ENCODE data around the gene IVD. TPM values are rescaled to one million over a fixed set of nuclear protein-coding genes. Genes with fewer than 3 reads are reported as not detected.

IVD gene
- total and polyA plus RNA-seq, 2 of the 8 experiments (the other 6 are each of a cell fraction or from before 2014, with no cell fraction given), result 55.2 to 78.8 TPM

- POLR2A ChIA-PET (ENCODE audit: partially characterized antibody), result interaction anchor here (0.8 to 8.8 kb wide), 16 partner anchors 9 to 130 kb away, joined by 3 to 77 read pairs (median 5); partner anchors contain the start of genes BAHD1, IVD and KNSTRN
- peaks cover 0 to 6% (median 3%) of the 10 kb centered on the region in 4 experiments; a peak in 4 of 7 replicates for H3K4me1 ChIP-seq (replicated peaks in 1 of 4; ENCODE audit: control insufficient read depth in 3 of 4, insufficient read depth in 4 of 4, low read length in 3 of 4)
- peak; percentile 76 for TF ChIP-seq MAX (IDR thresholded peaks at IDR 0.05)
- TF ChIP-seq ATF3 (IDR thresholded peaks at IDR 0.05; ENCODE audit: insufficient read depth, low read depth, low read length), result no peak
- no peak for TF ChIP-seq TCF12 (IDR thresholded peaks at IDR 0.05; ENCODE audit: low read depth, low read length)
- TF ChIP-seq CBX5 (IDR thresholded peaks at IDR 0.05; ENCODE audit: low read depth, low read length), result no peak
- TF ChIP-seq KDM5A (IDR thresholded peaks at IDR 0.05; ENCODE audit: low read length), result no peak
- TF ChIP-seq RXRA (IDR thresholded peaks at IDR 0.05; ENCODE audit: insufficient read depth, low read depth, low read length), result no peak
- TF ChIP-seq CTCF (IDR thresholded peaks at IDR 0.05; ENCODE audit: control extremely low read depth in 1 of 3, insufficient read depth in 1 of 3, low read depth in 1 of 3, low read length in 3 of 3), result peak; percentile 95 to 97 (median 96)
Observed at GRCh38 chr15:40421246-40422157, 15.9 kb downstream of the IVD start.

More at GRCh38 chr15:40421246-40422157, 15.9 kb downstream of the IVD start:
- H3K18ac ChIP-seq (ENCODE audit: extremely low read depth, low read length), result no peak overlapping the region; the same call in 1 of the 2 replicates
- H3K27me3 ChIP-seq (replicated peaks in 1 of 4; ENCODE audit: control insufficient read depth in 3 of 4, extremely low read depth in 1 of 4, insufficient read depth in 3 of 4, low read length in 3 of 4), result peaks cover 0 to 2% (median 0%) of the 10 kb centered on the region in 4 experiments; a peak in 1 of 7 replicates
- H3K4me2 ChIP-seq (ENCODE audit: insufficient read depth in 1 of 2, low read depth in 2 of 2, low read length in 2 of 2), result peak overlapping the region; percentile 0 to 73; a peak in 3 of 4 replicates
- H3K4me3 ChIP-seq (ENCODE audit: extremely low read depth in 1 of 4, insufficient read depth in 2 of 4, low read depth in 3 of 4, low read length in 4 of 4), result peak overlapping the region in 1 of 4 experiments; percentile 45; a peak in 3 of 8 replicates
- H3K27ac ChIP-seq (ENCODE audit: low read depth, low read length), result no peak overlapping the region
- no peak overlapping the region for H4K5ac ChIP-seq (ENCODE audit: insufficient read length, low read depth, low read length)
- H3K36me3 ChIP-seq (ENCODE audit: control insufficient read depth in 2 of 4, insufficient read depth in 4 of 4, low read length in 3 of 4), result peaks cover 0 to 16% (median 8%) of the 10 kb centered on the region in 4 experiments; a peak in 6 of 8 replicates
- FAIRE-seq (no peak), DNase-seq (ENCODE audit: low read depth in 1 of 2, low spot score in 2 of 2) (peak; percentile 62 to 95)
- no peaks in the 10 kb centered on the region for H3K79me2 ChIP-seq (ENCODE audit: control insufficient read depth in 1 of 2, insufficient read depth in 2 of 2, low read length in 2 of 2)
- H3K9me3 ChIP-seq (ENCODE audit: insufficient read depth in 2 of 2, low read depth in 1 of 2, low read length in 1 of 2), result no peaks in the 10 kb centered on the region
- H3K23ac ChIP-seq (ENCODE audit: insufficient read length), result no peak overlapping the region
- no peak overlapping the region for H2AK5ac ChIP-seq (ENCODE audit: low read depth, low read length)
- whole genome bisulfite sequencing, 2 experiments (ENCODE audit: extremely low coverage in 1 of 2, insufficient coverage in 1 of 2, insufficient read length in 1 of 2, insufficient replicate concordance in 2 of 2, low coverage in 1 of 2, low lambda C conversion rate in 2 of 2, missing lambda C conversion rate in 1 of 2), result 20% methylated on average over 31 of the region's 31 CpGs; no CpG with 5 or more reads in 1 of the 2 experiments
- no peak overlapping the region for H2BK120ac ChIP-seq (replicated peaks; ENCODE audit: low read depth, low read length)
- no peak overlapping the region for H3K4ac ChIP-seq (replicated peaks; ENCODE audit: insufficient read length, low read depth, low read length)
- H3K56ac ChIP-seq (replicated peaks; ENCODE audit: insufficient read length, low read depth, low read length), result no peak overlapping the region
- no peak overlapping the region for H2BK15ac ChIP-seq (ENCODE audit: low read length)
- no peak overlapping the region; the same call in 1 of the 2 replicates for H4K8ac ChIP-seq (ENCODE audit: extremely low read depth, insufficient read depth, low read length)
- peaks cover 0 to 6% of the 10 kb centered on the region in 2 experiments for H4K20me1 ChIP-seq (replicated peaks in 1 of 2; ENCODE audit: control insufficient read depth in 1 of 2, insufficient read depth in 2 of 2, low read length in 2 of 2)
- no peak overlapping the region for H3K14ac ChIP-seq (ENCODE audit: insufficient read length)
- CTCF ChIA-PET (ENCODE audit: partially characterized antibody), result interaction anchor here (0.6 to 16.2 kb wide), 37 partner anchors 8 to 317 kb away, joined by 3 to 184 read pairs (median 6); partner anchors contain the start of genes CCDC9B, INAFM2, IVD and PHGR1
- H3K79me1 ChIP-seq (ENCODE audit: low read depth, low read length), result no peaks in the 10 kb centered on the region
- H2BK5ac ChIP-seq (ENCODE audit: low read depth, low read length), result no peak overlapping the region
- H2AFZ ChIP-seq (ENCODE audit: low read length), result no peak overlapping the region
- H3K9ac ChIP-seq (replicated peaks in 1 of 4; ENCODE audit: extremely low read depth in 1 of 4, low read depth in 3 of 4, low read length in 3 of 4), result no peak overlapping the region
- H2BK12ac ChIP-seq (ENCODE audit: low read depth, low read length), result no peak overlapping the region
- H4K91ac ChIP-seq (replicated peaks; ENCODE audit: insufficient read length, low read length), result no peak overlapping the region
- no peak overlapping the region for H2BK20ac ChIP-seq (ENCODE audit: low read length)
- no peaks in the 10 kb centered on the region for H3K23me2 ChIP-seq (ENCODE audit: low read depth, low read length)
